8988T (cell line): ENCODE results near the gene CHSY1.
"Not testable (repeated sequence)": the region's sequence is repeated elsewhere in the genome, so short reads cannot be mapped to it uniquely, and the experiment has no call there.

Experiments
- DNase-seq: peaks from one replicate; pipeline ENCODE4 v3.0.0; 2011

The CHSY1 gene

DNA sequence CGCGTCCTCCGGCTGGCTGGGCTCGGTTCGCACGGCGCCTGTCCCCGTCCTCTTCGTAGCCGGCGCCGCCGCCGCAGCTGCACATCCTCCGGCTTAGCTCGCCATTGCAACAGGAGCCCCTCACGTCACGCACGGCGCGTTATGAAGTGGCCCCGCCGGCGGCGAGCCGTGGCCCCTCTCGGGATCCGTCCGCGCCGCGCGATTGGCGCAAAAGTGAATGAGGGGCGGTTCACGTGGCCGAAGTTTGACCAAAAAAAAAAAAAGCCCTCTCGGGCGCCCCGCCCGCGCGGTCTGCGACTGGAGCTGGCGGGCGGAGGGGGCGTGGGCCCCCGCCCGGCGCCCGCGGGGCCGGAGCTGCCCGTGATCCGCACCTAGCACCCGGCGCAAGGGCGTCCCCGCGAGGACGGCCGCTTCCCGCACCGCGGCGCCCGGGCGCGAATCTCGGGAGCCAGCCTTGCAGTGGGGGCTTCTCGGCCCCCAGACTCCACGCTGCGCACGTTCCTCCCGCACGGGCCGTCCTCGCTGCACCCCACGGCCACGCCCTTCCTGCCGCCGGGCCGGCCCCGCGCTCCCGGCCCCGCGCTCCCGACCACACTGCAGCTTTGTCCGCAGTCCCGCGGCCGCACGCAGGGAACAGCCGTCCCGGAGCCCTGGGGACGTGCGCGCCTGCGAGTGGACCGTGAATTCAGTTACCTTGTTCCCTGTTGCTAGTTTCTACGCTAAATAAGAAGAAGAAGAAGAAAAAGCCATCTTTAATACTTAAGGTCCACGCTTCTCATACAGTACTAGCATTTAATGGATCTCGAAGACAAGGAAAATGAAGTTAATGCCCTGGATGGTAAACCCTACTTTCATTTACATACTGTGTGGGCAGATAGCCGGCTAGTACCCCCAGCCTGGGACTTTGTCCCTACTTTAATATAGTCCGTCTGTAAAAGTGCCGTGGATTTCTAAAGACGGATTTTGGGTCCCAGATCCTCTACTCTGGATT, at the start of gene CHSY1:
Gene CHSY1 (minus strand): TSS at position 219 of the 991 bp plus-strand sequence. CDS start 592 bp downstream, outside the sequence.
- DNase-seq = peak; percentile 80

DNA sequence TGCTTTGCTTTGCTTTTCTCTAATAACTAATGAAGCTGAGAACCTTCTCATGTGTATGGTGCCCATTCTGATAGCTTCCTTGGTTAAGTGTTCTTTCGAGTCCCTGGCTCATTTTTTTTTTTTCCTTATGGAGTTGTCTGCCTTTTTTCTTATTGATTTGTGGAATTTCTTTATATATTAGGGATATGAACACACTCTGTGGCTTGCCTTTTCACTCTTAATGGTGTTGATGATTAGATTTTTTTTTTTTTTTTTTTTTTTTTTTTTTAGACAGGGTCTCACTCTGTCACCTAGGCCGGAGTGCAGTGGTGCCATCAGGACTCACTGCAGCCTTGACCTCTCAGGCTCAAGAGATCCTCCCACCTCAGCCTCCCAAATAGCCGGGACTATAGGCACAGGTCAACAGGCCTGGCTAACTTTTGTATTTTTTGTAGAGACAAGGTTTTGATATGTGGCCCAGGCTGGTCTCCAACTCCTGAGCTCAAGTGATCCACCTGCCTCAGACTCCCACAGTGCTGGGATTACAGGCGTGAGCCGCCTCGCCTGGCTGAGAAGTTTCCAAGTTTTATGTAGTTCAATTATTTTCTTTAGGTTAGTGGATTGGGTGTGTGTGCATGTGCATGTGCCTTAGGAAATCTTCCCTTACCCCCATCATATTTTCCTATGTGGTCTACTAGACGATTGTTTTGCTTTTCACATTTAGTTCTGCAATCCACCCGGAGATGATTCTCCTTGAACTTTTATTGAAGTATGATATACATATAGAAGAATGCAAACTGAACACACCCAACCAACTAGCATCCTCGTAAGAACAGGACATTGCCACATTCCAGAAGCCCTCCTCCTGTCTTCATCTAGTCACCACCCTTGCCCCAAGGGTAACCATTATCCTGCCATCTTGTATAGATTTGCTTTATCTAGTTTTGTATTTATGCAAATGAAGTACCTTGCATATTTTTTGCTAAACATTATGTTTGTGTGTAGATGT, 44.9 kb upstream of the CHSY1 start:
- no peak for DNase-seq

GRCh38 chr15:101295607-101296161, 43.8 kb upstream of the CHSY1 start:
- DNase-seq = no peak

DNA sequence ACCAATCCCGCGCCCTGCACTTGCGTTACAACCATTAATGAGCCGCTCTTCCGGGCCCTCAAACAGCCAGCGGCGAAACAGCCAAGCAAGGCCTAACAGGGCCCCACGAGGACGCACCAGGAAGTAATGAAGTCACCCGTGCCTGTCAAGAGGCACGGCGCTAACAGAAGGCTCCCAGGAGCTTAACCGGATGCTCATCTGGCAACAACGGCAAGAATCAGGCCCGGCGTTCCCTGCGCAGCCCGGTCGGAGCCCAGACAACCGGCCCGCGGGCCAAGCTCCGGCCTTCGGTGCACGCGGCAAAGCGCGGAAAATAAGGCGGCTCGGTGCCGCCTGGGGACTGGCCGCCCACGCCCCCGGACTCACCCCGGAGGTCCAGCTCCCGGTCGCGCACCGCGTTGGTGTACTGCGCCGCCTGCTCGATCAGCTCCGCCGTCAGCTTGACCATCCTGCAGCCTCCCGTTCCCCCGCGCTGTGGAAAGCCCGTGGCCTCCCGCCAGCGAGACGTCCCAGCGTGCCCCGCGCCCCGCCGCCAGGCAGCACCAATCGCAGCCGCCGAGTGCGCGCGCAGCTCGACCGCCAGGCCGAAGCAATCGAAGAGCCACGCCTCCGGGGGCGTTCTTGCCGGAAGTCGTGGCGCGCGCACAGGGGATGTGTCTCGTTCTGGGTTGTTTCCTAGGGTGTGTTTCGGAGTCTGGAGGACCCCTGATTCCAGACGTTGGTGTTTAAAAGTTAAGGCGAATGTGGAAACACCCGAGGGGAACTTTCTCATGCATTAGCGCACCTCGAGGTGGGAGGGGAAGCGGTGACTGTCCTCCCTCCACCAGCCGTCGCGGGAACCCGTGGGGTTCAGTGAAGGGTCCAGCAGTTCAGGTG, 43.1 kb upstream of the CHSY1 start, which contains the start of gene SNRPA1:
Gene SNRPA1 (minus strand): TSS at position 518 of the 876 bp plus-strand sequence. CDS start 70 bp downstream, at position 448.
- peak; percentile 60 for DNase-seq

DNA sequence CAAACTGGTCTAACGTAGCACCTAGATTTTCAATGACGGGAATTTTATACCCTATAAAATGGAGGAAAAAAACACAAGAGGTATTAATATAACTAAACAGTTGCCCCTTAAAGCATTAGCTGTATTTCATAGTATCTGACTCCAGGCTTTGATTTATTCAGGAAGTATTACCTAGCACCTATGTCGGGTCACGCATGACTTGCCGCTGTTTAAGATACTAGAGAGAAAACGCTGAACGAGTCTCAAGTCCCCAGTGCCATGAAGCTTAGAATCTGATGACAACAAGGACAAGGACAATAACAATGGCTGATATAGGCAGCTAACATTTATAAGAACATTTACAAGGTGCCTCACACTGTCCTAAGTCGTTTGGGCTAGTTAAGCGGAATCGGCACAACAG, 41.3 kb upstream of the CHSY1 start:
- no peak for DNase-seq

- DNase-seq = no peak
Measured at GRCh38 chr15:101288905-101289513, 37.2 kb upstream of the CHSY1 start.

DNA sequence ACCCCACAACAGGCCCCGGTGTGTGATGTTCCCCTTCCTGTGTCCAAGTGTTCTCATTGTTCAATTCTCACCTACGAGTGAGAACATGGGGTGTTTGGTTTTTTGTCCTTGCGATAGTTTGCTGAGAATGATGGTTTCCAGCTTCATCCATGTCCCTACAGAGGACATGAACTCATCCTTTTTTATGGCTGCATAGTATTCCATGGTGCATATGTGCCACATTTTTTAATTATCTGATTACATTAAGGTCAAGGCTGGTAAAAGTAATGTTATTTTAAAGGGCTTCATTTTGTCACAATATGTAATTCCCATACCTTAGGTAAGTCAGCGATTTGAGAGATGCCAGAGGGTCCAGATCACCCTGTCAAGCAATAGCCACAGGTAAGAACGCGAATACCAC, 35.5 kb upstream of the CHSY1 start:
- DNase-seq = not testable (repeated sequence)

GRCh38 chr15:101286471-101287114, 34.7 kb upstream of the CHSY1 start:
- DNase-seq = no peak

- no peak for DNase-seq
Measured at GRCh38 chr15:101283931-101284330, 32.1 kb upstream of the CHSY1 start.

- no peak for DNase-seq
Measured at GRCh38 chr15:101280007-101280406, 28.2 kb upstream of the CHSY1 start.

- DNase-seq = no peak
Measured at GRCh38 chr15:101277943-101278564, 26.2 kb upstream of the CHSY1 start.

DNA sequence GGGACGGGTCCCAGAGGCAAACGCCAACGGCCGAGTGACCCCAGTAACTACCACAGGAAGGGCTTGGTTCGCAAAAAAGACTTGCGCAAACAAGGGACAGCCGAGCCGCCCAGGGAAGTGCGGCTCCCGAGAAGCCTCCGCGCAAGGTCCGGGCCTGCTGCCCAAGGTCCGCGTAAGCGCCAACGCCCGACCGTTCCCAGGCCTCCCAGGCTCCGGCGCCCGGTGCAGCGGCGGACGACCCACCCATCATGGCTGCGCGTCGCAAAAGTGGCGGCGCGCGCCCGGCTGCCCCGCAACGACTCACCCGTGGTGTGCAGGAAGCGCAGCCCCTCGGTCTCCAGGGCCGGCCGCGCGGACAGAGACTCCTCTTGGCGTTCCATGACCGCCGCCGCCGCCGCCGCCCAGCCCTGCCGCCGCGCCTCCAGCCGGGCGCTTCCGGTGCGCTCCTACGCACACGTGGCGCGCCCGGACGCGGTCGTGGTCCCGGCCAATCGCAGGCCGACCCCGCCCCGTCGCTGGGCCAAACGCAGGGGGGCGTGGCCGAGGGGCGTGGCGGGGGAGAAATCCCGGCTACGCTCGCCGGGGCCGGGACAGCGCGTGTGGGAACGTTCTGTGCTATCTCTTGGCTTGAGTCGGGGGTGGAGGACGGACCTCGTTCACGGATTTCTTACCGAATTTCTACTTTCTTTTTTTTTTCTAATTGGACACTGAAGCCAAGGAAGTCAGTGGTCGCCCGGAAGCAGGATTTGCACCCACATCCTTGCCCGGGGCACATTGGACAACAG, 25.4 kb upstream of the CHSY1 start, which contains the start of gene SELENOS:
Gene SELENOS (minus strand): TSS at position 448 of the 785 bp plus-strand sequence. CDS start 68 bp downstream, at position 380.
- DNase-seq = peak; percentile 39

GRCh38 chr15:101276501-101277037, 24.7 kb upstream of the CHSY1 start:
- DNase-seq = no peak

DNA sequence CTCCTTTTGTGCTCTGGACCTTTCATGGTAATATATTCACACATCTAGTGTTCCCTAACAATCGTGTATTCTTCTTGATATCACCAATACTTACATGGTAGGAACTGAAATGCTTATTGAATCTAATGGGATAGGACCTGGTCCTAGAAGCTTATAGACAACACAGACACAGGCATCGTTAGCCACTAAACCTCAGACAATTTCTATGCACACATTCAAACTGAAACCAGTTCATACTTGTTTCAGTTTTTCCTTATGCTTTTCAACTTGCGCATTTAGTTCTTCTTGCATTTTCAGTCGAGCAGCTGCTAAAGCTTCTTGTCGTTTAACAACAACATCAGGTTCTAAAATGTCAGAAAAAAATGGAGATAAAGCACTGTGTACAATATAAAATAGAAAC, 23.2 kb upstream of the CHSY1 start:
- DNase-seq = no peak

- DNase-seq = no peak
Measured at GRCh38 chr15:101273534-101273933, 21.7 kb upstream of the CHSY1 start.

- DNase-seq = no peak
Measured at GRCh38 chr15:101272584-101272983, 20.7 kb upstream of the CHSY1 start.

- DNase-seq = no peak
Measured at GRCh38 chr15:101269479-101270223, 17.8 kb upstream of the CHSY1 start.
